HG03460 (cell line): ENCODE measurements around the gene EZH2.

ENCODE experiments used
- ATAC-seq: cut with Tn5 transposase; IDR thresholded peaks from one replicate; pipeline ENCODE4 v1.9.1; 2021; ENCODE audit not compliant: unreplicated experiment

Gene EZH2

GRCh38 chr7:148809856-148810255, 74.2 kb downstream of the EZH2 start:
- no peak for ATAC-seq

GRCh38 chr7:148807436-148807835, 76.7 kb downstream of the EZH2 start:
- no peak for ATAC-seq

GRCh38 chr7:148806187-148806586, 77.9 kb downstream of the EZH2 start:
- ATAC-seq: no peak

- ATAC-seq: no peak
Measured at GRCh38 chr7:148804343-148805235, 79.5 kb downstream of the EZH2 start.

- no peak for ATAC-seq
Measured at GRCh38 chr7:148803094-148803493, 81.0 kb downstream of the EZH2 start.

GRCh38 chr7:148802101-148802493, 82.0 kb downstream of the EZH2 start:
- no peak for ATAC-seq

GRCh38 chr7:148800677-148801076, 83.4 kb downstream of the EZH2 start:
- no peak for ATAC-seq

GRCh38 chr7:148799893-148800555, 84.1 kb downstream of the EZH2 start:
- ATAC-seq: no peak

- ATAC-seq: no peak
Measured at GRCh38 chr7:148796841-148797240, 87.2 kb downstream of the EZH2 start.

- ATAC-seq: no peak
Measured at GRCh38 chr7:148794476-148794875, 89.6 kb downstream of the EZH2 start.

- ATAC-seq: no peak
Measured at GRCh38 chr7:148793590-148793989, 90.5 kb downstream of the EZH2 start.

- ATAC-seq: no peak
Measured at GRCh38 chr7:148791546-148791945, 92.5 kb downstream of the EZH2 start.

GRCh38 chr7:148790850-148791249, 93.2 kb downstream of the EZH2 start:
- no peak for ATAC-seq

GRCh38 chr7:148790131-148790726, 93.9 kb downstream of the EZH2 start:
- ATAC-seq: no peak

- ATAC-seq: no peak
Measured at GRCh38 chr7:148789220-148789619, 94.9 kb downstream of the EZH2 start.

GRCh38 chr7:148787571-148788295, 96.4 kb downstream of the EZH2 start:
- ATAC-seq: no peak

- no peak for ATAC-seq
Measured at GRCh38 chr7:148783801-148784527, 100.1 kb downstream of the EZH2 start.

GRCh38 chr7:148782757-148783456, 101.2 kb downstream of the EZH2 start:
- no peak for ATAC-seq

GRCh38 chr7:148774471-148774870, 109.6 kb downstream of the EZH2 start:
- no peak for ATAC-seq

GRCh38 chr7:148773334-148773733, 110.8 kb downstream of the EZH2 start:
- ATAC-seq: peak; percentile 93
